ENCODE data around the gene SORT1. TPM values are rescaled to one million over a fixed set of nuclear protein-coding genes. Genes with fewer than 3 reads are reported as not detected.

Gene SORT1
- total and polyA plus RNA-seq, 4 donors: 1.0 to 10.6 (median 3.4) TPM

DNA sequence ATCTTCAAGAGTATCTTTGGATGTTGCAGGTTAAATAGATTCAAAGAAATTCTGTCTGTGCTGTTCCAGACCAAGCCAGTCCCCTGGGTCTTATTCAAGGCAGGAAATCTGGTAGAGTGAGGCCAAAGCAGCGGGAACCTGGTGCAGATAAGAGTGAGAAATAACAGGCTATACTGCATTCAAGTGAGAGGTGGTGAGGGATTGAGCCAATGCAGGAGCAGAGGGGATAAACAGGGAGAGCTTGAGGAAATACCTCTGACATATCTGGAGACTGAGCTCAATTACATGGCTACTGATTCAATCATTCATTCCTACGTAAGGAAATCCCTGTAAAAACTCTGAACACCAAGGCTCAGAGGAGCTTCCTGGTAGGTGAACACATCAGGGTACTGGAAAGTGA, 45.8 kb upstream of the SORT1 start:
- WGBS: 81% methylated on average over 2 of the region's 2 CpGs
- H3K27ac ChIP-seq (ENCODE audit: low read depth in 1 of 2, low read length in 2 of 2): no peak overlapping the region
- no peaks in the 10 kb centered on the region for H3K9me3 ChIP-seq (ENCODE audit: control insufficient read depth in 4 of 4, low read length in 3 of 4)
- no peak for TF ChIP-seq SP1 (IDR thresholded peaks at IDR 0.05)
- TF ChIP-seq, protein P1, sequence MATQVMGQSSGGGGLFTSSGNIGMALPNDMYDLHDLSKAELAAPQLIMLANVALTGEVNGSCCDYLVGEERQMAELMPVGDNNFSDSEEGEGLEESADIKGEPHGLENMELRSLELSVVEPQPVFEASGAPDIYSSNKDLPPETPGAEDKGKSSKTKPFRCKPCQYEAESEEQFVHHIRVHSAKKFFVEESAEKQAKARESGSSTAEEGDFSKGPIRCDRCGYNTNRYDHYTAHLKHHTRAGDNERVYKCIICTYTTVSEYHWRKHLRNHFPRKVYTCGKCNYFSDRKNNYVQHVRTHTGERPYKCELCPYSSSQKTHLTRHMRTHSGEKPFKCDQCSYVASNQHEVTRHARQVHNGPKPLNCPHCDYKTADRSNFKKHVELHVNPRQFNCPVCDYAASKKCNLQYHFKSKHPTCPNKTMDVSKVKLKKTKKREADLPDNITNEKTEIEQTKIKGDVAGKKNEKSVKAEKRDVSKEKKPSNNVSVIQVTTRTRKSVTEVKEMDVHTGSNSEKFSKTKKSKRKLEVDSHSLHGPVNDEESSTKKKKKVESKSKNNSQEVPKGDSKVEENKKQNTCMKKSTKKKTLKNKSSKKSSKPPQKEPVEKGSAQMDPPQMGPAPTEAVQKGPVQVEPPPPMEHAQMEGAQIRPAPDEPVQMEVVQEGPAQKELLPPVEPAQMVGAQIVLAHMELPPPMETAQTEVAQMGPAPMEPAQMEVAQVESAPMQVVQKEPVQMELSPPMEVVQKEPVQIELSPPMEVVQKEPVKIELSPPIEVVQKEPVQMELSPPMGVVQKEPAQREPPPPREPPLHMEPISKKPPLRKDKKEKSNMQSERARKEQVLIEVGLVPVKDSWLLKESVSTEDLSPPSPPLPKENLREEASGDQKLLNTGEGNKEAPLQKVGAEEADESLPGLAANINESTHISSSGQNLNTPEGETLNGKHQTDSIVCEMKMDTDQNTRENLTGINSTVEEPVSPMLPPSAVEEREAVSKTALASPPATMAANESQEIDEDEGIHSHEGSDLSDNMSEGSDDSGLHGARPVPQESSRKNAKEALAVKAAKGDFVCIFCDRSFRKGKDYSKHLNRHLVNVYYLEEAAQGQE (IDR thresholded peaks at IDR 0.05): no peak
- no peak for TF ChIP-seq NR2F2 (IDR thresholded peaks at IDR 0.05)
- TF ChIP-seq JUND (IDR thresholded peaks at IDR 0.05): no peak
- TF ChIP-seq, protein P2, sequence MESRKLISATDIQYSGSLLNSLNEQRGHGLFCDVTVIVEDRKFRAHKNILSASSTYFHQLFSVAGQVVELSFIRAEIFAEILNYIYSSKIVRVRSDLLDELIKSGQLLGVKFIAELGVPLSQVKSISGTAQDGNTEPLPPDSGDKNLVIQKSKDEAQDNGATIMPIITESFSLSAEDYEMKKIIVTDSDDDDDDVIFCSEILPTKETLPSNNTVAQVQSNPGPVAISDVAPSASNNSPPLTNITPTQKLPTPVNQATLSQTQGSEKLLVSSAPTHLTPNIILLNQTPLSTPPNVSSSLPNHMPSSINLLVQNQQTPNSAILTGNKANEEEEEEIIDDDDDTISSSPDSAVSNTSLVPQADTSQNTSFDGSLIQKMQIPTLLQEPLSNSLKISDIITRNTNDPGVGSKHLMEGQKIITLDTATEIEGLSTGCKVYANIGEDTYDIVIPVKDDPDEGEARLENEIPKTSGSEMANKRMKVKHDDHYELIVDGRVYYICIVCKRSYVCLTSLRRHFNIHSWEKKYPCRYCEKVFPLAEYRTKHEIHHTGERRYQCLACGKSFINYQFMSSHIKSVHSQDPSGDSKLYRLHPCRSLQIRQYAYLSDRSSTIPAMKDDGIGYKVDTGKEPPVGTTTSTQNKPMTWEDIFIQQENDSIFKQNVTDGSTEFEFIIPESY (IDR thresholded peaks at IDR 0.05): no peak
- no peak for TF ChIP-seq YY1 (IDR thresholded peaks at IDR 0.05)
- TF ChIP-seq HNF4A (conservative IDR thresholded peaks at IDR 0.05): no peak
- TF ChIP-seq RAD21 (IDR thresholded peaks at IDR 0.05): no peak
- no peak for TF ChIP-seq FOXA1 (IDR thresholded peaks at IDR 0.05)
- H3K4me3 ChIP-seq (ENCODE audit: low read depth in 1 of 3, low read length in 3 of 3): no peak overlapping the region
- peaks cover 0 to 2% (median 0%) of the 10 kb centered on the region in 4 donors for H3K27me3 ChIP-seq (ENCODE audit: control insufficient read depth in 4 of 4, insufficient read depth in 4 of 4, low read length in 3 of 4)
- DNase-seq (ENCODE audit: low spot score): no peak
- no peaks in the 10 kb centered on the region for H3K36me3 ChIP-seq (ENCODE audit: control insufficient read depth in 4 of 4, insufficient read depth in 3 of 4, low read depth in 1 of 4, low read length in 3 of 4)
- no peak overlapping the region for H3K9ac ChIP-seq (ENCODE audit: low read depth in 1 of 2, low read length in 2 of 2)
- no peaks in the 10 kb centered on the region for H3K4me1 ChIP-seq (ENCODE audit: control insufficient read depth in 4 of 4, insufficient read depth in 4 of 4, low read length in 3 of 4)

DNA sequence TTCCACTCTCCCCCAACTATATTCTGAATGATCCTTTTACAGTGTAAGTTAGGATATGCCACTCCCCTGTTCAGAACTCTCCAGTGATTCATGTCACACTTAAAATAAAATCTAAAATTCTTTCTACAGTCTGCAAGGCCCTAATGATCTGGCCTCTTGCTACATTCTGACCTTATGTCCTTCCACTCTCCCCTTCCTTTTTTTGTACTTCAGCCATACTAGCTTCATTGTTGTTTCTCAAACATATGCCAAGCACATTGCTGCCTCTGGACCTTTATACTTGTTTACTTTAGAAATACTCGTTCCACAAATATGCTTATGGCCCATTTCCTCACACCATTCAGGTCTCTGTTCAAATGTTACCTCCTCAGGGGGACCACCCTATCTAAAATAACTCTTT, 43.4 kb upstream of the SORT1 start:
- DNase-seq (ENCODE audit: low spot score): no peak
- TF ChIP-seq, protein P2 (IDR thresholded peaks at IDR 0.05): no peak
- TF ChIP-seq, protein P3, sequence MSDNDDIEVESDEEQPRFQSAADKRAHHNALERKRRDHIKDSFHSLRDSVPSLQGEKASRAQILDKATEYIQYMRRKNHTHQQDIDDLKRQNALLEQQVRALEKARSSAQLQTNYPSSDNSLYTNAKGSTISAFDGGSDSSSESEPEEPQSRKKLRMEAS (IDR thresholded peaks at IDR 0.05): no peak
- TF ChIP-seq FOXA1 (IDR thresholded peaks at IDR 0.05) (no peak), EGR1 (IDR thresholded peaks at IDR 0.05; ENCODE audit: low read depth in 2 of 2) (no peak), JUND (IDR thresholded peaks at IDR 0.05) (no peak), RXRA (IDR thresholded peaks at IDR 0.05) (no peak), FOXA2 (IDR thresholded peaks at IDR 0.05) (no peak), RAD21 (IDR thresholded peaks at IDR 0.05) (no peak), SP1 (IDR thresholded peaks at IDR 0.05) (no peak), NR2F2 (IDR thresholded peaks at IDR 0.05) (no peak)
- TF ChIP-seq, protein P4, sequence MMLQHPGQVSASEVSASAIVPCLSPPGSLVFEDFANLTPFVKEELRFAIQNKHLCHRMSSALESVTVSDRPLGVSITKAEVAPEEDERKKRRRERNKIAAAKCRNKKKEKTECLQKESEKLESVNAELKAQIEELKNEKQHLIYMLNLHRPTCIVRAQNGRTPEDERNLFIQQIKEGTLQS (IDR thresholded peaks at IDR 0.05): no peak
- Histone ChIP-seq H3K9me3 (ENCODE audit: control insufficient read depth in 4 of 4, low read length in 3 of 4) (no peaks in the 10 kb centered on the region), H3K4me3 (ENCODE audit: low read depth in 1 of 3, low read length in 3 of 3) (no peak overlapping the region), H3K27ac (ENCODE audit: low read depth in 1 of 2, low read length in 2 of 2) (no peak overlapping the region), H3K4me1 (ENCODE audit: control insufficient read depth in 4 of 4, insufficient read depth in 4 of 4, low read length in 3 of 4) (no peaks in the 10 kb centered on the region), H3K27me3 (ENCODE audit: control insufficient read depth in 4 of 4, insufficient read depth in 4 of 4, low read length in 3 of 4) (peaks cover 0 to 2% (median 0%) of the 10 kb centered on the region in 4 donors), H3K9ac (ENCODE audit: low read depth in 1 of 2, low read length in 2 of 2) (no peak overlapping the region), H3K36me3 (ENCODE audit: control insufficient read depth in 4 of 4, insufficient read depth in 3 of 4, low read depth in 1 of 4, low read length in 3 of 4) (no peaks in the 10 kb centered on the region)
- WGBS: 19% methylated on average over 1 of the region's 1 CpG

All from liver (tissue), 9 donors.